ENCODE data around the gene EME2. TPM values are rescaled to one million over a fixed set of nuclear protein-coding genes. Genes with fewer than 3 reads are reported as not detected.

EME2 gene
- total RNA-seq, 1 experiment from 2014 or later: 63.6 TPM

DNA sequence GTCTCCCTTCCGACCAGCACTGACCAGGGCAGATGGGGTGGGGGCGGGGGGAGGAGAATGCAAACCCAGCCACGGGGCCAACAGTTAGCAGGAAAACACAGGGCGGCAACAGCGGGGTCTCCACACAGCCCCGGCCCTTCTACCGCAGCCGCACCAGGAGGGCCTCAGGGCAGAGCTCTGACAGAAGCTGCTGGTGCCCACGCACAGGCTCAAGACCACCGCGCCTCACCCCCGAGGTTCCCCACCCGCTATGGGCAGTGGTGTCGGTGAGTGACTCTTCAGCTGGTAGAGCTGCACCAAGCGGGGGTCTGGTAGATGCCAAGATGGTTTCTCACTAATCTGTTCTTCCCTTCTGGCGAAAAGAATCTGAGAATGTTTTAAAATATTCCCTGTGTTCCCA, 37.9 kb downstream of the EME2 start:
- H3K27ac Mint-ChIP-seq: no peak overlapping the region
- no peaks in the 10 kb centered on the region for H3K27me3 ChIP-seq (ENCODE audit: insufficient read depth, low read length)
- H3K9me3 Mint-ChIP-seq: peaks cover 2 to 4% of the 10 kb centered on the region in 2 experiments; a peak in 2 of 5 replicates
- no peaks in the 10 kb centered on the region for H3K23me2 ChIP-seq (ENCODE audit: insufficient read length, low read depth, low read length, poor library complexity, severe bottlenecking)
- H2BK20ac ChIP-seq (ENCODE audit: low read depth, low read length, poor library complexity, severe bottlenecking): no peak overlapping the region
- no peak overlapping the region for H2BK5ac ChIP-seq (ENCODE audit: insufficient read length, low read length)
- no peak overlapping the region for H3K4me2 ChIP-seq (ENCODE audit: insufficient read depth, insufficient read length, low read length)
- no peak overlapping the region for H3T11ph ChIP-seq (ENCODE audit: low read length)
- H3K4ac ChIP-seq (ENCODE audit: low read depth, low read length): no peak overlapping the region
- H4K91ac ChIP-seq (ENCODE audit: insufficient read length, low read depth, low read length): no peak overlapping the region
- H3K9ac ChIP-seq (ENCODE audit: extremely low read depth, insufficient read length, low read length): no peak overlapping the region
- H2AFZ ChIP-seq (ENCODE audit: low read length): no peak overlapping the region
- H2BK15ac ChIP-seq (ENCODE audit: low read depth, low read length): no peak overlapping the region
- H4K20me1 ChIP-seq (ENCODE audit: control insufficient read depth, insufficient read depth, insufficient read length): no peaks in the 10 kb centered on the region
- no peak overlapping the region for H3K14ac ChIP-seq (ENCODE audit: insufficient read depth, low read length)
- no peaks in the 10 kb centered on the region for H3K9me3 ChIP-seq (ENCODE audit: control insufficient read depth, low read depth, low read length)
- no peak overlapping the region for H3K27ac ChIP-seq (ENCODE audit: insufficient read length, low read depth, low read length)
- no peak for DNase-seq
- no peak overlapping the region for H4K8ac ChIP-seq (replicated peaks; ENCODE audit: insufficient read length, low read depth, low read length)
- H3K4me3 Mint-ChIP-seq: no peak overlapping the region
- H3K27me3 Mint-ChIP-seq (ENCODE audit: low read depth): no peaks in the 10 kb centered on the region
- WGBS (ENCODE audit: extremely low coverage, insufficient read length, low lambda C conversion rate): no CpG with 5 or more reads among the region's 16 CpGs
- TF ChIP-seq, protein P1, sequence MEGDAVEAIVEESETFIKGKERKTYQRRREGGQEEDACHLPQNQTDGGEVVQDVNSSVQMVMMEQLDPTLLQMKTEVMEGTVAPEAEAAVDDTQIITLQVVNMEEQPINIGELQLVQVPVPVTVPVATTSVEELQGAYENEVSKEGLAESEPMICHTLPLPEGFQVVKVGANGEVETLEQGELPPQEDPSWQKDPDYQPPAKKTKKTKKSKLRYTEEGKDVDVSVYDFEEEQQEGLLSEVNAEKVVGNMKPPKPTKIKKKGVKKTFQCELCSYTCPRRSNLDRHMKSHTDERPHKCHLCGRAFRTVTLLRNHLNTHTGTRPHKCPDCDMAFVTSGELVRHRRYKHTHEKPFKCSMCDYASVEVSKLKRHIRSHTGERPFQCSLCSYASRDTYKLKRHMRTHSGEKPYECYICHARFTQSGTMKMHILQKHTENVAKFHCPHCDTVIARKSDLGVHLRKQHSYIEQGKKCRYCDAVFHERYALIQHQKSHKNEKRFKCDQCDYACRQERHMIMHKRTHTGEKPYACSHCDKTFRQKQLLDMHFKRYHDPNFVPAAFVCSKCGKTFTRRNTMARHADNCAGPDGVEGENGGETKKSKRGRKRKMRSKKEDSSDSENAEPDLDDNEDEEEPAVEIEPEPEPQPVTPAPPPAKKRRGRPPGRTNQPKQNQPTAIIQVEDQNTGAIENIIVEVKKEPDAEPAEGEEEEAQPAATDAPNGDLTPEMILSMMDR (conservative IDR thresholded peaks at IDR 0.05): no peak
- H2BK12ac ChIP-seq (ENCODE audit: insufficient read length, low read depth, low read length): no peak overlapping the region
- H3K36me3 Mint-ChIP-seq (ENCODE audit: insufficient read depth in 1 of 3, low read depth in 3 of 3): peaks cover 18 to 43% (median 20%) of the 10 kb centered on the region in 3 experiments
- peaks cover 0 to 3% of the 10 kb centered on the region in 2 experiments; a peak in 2 of 4 replicates for H3K4me1 Mint-ChIP-seq
- H2BK120ac ChIP-seq (ENCODE audit: low read depth, low read length, poor library complexity, severe bottlenecking): no peak overlapping the region
- no peaks in the 10 kb centered on the region for H3K4me1 ChIP-seq (ENCODE audit: insufficient read depth, low read length)
- no peak overlapping the region for H3K18ac ChIP-seq (ENCODE audit: insufficient read length, low read depth, low read length)
- H3K79me2 ChIP-seq (ENCODE audit: insufficient read depth, low read length): no peaks in the 10 kb centered on the region
- H3K56ac ChIP-seq (ENCODE audit: insufficient read length, low read depth, low read length): no peak overlapping the region
- no peaks in the 10 kb centered on the region for H3K79me1 ChIP-seq (ENCODE audit: insufficient read depth, low read depth, low read length, poor library complexity, severe bottlenecking)
- no peak overlapping the region for H4K5ac ChIP-seq (ENCODE audit: insufficient read length, low read depth, low read length)
- no peak overlapping the region for H2AK5ac ChIP-seq (ENCODE audit: insufficient read length, low read length)
- no peak overlapping the region for H3K23ac ChIP-seq (ENCODE audit: insufficient read length, low read depth, low read length)

Data from H9 (cell line).